HepG2 (cell line): ENCODE data around the gene XRCC3. TPM values are rescaled to one million over a fixed set of nuclear protein-coding genes. Genes with fewer than 3 reads are reported as not detected.

ENCODE experiments used
- CENPX ChIP-seq: sonication (generic); formaldehyde crosslinking; IDR thresholded peaks from 2 replicates; pipeline ENCODE4 v1.9.0; 2021; ENCODE audit warnings: mild to moderate bottlenecking, missing genetic modification reagents, moderate library complexity
- HNRNPH1 ChIP-seq: fragments of 200-400 bp; formaldehyde crosslinking; optimal IDR thresholded peaks from 2 replicates; pipeline ENCODE3; 2017; ENCODE audit warnings: mild to moderate bottlenecking, low read depth, low read length
- KLF16 ChIP-seq, 2 experiments: sonication (generic) in 1 of 2; formaldehyde crosslinking in 1 of 2; IDR thresholded peaks; 2 replicates each; pipeline versions ENCODE4 v1.6.1 to v1.8.0; 2016 to 2023; ENCODE audit warnings: missing genetic modification reagents in 2 of 2, missing compliant biosample characterization in 1 of 2
- NFRKB ChIP-seq: fragments of 450-650 bp; IDR thresholded peaks from 2 replicates; pipeline ENCODE4 v1.6.1; 2017
- NFYB ChIP-seq: sonication (generic); formaldehyde crosslinking; IDR thresholded peaks from 2 replicates; pipeline ENCODE4 v1.4.0; 2020; ENCODE audit warnings: missing genetic modification reagents
- SNAPC2 ChIP-seq: sonication (generic); formaldehyde crosslinking; IDR thresholded peaks from 2 replicates; pipeline ENCODE4 v1.8.1; 2022; ENCODE audit warnings: mild to moderate bottlenecking, missing genetic modification reagents
- ZNF510 ChIP-seq: sonication (generic); formaldehyde crosslinking; IDR thresholded peaks from 2 replicates; pipeline ENCODE4 v1.4.0; 2020; ENCODE audit warnings: low read depth, mild to moderate bottlenecking, missing genetic modification reagents
- ZNF83 ChIP-seq: sonication (generic); formaldehyde crosslinking; IDR thresholded peaks from 2 replicates; pipeline ENCODE4 v1.4.0; 2020; ENCODE audit warnings: missing genetic modification reagents, mild to moderate bottlenecking, borderline replicate concordance
- polyA plus RNA-seq, 8 experiments: library from polyadenylated mRNA; depleted of rRNA in 3 of 8; stranded (reverse) in 7 of 8; unstranded in 1 of 8; fragments of >200 nt; fragmentation: Illumina TruSeq in 4 of 8; extraction: Trizol in 4 of 8; gene quantifications; 2 replicates each; pipeline versions ENCODE4 v1.2.1 to v1.2.3, GENCODE V29; 2011 to 2016; ENCODE audit warnings: low read depth in 4 of 8, missing spikeins in 1 of 8, mixed read lengths in 1 of 8; ENCODE audit not compliant: insufficient read depth in 1 of 8
- total RNA-seq, 5 experiments: library from RNA; depleted of rRNA; stranded (reverse); fragments of >200 nt; fragmentation: Illumina TruSeq; extraction: Trizol; gene quantifications; 2 replicates each; pipeline ENCODE4 v1.2.3, GENCODE V29; 2016; ENCODE audit warnings: low read depth in 1 of 5
- TF ChIP-seq, protein P1 (sequence below): sonication (generic); formaldehyde crosslinking; IDR thresholded peaks from 2 replicates; pipeline ENCODE4 v1.5.1; 2020; ENCODE audit warnings: mild to moderate bottlenecking, missing genetic modification reagents, moderate library complexity
- TF ChIP-seq, protein P2 (sequence below), 2 experiments: IDR thresholded peaks; 2 replicates each; pipeline ENCODE4 v1.6.1; 2011 to 2012; ENCODE audit warnings: low read length in 2 of 2, borderline replicate concordance in 1 of 2, low read depth in 1 of 2, mild to moderate bottlenecking in 1 of 2, moderate library complexity in 1 of 2

The XRCC3 gene
- total and polyA plus RNA-seq, 2 of the 13 experiments (the other 11 are each of a cell fraction or from before 2014, with no cell fraction given): 5.4 to 25.8 TPM

DNA sequence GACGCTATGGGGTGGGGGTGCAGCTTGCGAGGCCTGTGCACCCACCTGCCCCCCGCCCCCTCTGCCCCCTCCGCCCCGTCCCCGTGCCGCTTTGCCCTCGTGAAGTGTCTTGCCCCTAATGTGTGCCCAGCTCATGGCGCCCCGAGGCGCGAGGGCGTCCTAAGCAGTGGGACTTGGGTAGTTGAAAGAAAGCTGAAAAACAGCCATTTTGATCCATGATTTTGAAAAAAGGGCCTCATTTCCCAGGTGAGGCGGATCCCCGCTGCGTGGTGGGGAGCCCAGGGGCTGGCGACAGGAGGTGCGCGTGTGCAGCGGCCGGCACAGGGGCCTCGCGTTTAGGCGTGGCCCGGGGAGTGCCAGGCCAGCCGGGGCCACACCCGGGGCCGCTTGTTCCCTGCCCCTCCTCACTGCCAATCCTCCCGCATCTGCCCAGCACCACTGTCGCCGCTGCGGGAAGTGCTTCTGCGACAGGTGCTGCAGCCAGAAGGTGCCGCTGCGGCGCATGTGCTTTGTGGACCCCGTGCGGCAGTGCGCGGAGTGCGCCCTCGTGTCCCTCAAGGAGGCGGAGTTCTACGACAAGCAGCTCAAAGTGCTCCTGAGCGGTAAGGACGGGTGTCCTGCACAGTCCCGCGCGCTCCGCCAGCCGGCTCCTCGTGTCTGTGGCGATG lies 12.2 kb upstream of the XRCC3 start (continued):
- TF ChIP-seq SNAPC2: no peak
- TF ChIP-seq CENPX: no peak
- TF ChIP-seq, protein P1, sequence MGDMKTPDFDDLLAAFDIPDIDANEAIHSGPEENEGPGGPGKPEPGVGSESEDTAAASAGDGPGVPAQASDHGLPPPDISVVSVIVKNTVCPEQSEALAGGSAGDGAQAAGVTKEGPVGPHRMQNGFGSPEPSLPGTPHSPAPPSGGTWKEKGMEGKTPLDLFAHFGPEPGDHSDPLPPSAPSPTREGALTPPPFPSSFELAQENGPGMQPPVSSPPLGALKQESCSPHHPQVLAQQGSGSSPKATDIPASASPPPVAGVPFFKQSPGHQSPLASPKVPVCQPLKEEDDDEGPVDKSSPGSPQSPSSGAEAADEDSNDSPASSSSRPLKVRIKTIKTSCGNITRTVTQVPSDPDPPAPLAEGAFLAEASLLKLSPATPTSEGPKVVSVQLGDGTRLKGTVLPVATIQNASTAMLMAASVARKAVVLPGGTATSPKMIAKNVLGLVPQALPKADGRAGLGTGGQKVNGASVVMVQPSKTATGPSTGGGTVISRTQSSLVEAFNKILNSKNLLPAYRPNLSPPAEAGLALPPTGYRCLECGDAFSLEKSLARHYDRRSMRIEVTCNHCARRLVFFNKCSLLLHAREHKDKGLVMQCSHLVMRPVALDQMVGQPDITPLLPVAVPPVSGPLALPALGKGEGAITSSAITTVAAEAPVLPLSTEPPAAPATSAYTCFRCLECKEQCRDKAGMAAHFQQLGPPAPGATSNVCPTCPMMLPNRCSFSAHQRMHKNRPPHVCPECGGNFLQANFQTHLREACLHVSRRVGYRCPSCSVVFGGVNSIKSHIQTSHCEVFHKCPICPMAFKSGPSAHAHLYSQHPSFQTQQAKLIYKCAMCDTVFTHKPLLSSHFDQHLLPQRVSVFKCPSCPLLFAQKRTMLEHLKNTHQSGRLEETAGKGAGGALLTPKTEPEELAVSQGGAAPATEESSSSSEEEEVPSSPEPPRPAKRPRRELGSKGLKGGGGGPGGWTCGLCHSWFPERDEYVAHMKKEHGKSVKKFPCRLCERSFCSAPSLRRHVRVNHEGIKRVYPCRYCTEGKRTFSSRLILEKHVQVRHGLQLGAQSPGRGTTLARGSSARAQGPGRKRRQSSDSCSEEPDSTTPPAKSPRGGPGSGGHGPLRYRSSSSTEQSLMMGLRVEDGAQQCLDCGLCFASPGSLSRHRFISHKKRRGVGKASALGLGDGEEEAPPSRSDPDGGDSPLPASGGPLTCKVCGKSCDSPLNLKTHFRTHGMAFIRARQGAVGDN: no peak
- TF ChIP-seq HNRNPH1: no peak
- TF ChIP-seq, protein P2, sequence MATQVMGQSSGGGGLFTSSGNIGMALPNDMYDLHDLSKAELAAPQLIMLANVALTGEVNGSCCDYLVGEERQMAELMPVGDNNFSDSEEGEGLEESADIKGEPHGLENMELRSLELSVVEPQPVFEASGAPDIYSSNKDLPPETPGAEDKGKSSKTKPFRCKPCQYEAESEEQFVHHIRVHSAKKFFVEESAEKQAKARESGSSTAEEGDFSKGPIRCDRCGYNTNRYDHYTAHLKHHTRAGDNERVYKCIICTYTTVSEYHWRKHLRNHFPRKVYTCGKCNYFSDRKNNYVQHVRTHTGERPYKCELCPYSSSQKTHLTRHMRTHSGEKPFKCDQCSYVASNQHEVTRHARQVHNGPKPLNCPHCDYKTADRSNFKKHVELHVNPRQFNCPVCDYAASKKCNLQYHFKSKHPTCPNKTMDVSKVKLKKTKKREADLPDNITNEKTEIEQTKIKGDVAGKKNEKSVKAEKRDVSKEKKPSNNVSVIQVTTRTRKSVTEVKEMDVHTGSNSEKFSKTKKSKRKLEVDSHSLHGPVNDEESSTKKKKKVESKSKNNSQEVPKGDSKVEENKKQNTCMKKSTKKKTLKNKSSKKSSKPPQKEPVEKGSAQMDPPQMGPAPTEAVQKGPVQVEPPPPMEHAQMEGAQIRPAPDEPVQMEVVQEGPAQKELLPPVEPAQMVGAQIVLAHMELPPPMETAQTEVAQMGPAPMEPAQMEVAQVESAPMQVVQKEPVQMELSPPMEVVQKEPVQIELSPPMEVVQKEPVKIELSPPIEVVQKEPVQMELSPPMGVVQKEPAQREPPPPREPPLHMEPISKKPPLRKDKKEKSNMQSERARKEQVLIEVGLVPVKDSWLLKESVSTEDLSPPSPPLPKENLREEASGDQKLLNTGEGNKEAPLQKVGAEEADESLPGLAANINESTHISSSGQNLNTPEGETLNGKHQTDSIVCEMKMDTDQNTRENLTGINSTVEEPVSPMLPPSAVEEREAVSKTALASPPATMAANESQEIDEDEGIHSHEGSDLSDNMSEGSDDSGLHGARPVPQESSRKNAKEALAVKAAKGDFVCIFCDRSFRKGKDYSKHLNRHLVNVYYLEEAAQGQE (IDR thresholded peaks at IDR 0.05; ENCODE audit: borderline replicate concordance in 1 of 2, low read depth in 1 of 2, low read length in 2 of 2): no peak
- no peak for TF ChIP-seq KLF16 (CRISPR knock-in tag; IDR thresholded peaks at IDR 0.05)
- TF ChIP-seq ZNF510 (CRISPR knock-in tag): no peak
- TF ChIP-seq NFRKB: no peak
- no peak for TF ChIP-seq NFYB (CRISPR knock-in tag)
- no peak for TF ChIP-seq ZNF83
- TF ChIP-seq, all 625 proteins: peak for 0
